Measurements from ENCODE around the gene P4HA2.

DNA sequence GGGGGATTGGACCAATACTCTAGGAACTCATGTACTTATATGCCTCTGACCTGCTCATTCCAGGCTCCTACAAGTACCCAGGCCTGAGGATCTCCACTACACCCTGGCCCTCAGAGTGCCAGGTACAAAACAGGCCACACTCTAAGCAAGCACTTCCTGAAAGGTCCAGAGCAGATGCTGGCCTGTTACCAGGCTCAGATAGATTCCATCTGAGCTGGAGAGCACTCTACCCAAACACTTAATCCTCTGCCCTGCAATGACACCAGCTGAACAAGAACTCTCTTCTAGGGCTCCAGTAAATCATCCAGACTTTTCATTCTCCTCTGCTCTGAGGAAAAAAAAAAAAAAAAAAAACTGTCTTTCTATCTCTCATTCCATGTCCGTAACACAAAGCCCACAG lies 2.9 kb downstream of the P4HA2 start:
- TF ChIP-seq, protein P1, sequence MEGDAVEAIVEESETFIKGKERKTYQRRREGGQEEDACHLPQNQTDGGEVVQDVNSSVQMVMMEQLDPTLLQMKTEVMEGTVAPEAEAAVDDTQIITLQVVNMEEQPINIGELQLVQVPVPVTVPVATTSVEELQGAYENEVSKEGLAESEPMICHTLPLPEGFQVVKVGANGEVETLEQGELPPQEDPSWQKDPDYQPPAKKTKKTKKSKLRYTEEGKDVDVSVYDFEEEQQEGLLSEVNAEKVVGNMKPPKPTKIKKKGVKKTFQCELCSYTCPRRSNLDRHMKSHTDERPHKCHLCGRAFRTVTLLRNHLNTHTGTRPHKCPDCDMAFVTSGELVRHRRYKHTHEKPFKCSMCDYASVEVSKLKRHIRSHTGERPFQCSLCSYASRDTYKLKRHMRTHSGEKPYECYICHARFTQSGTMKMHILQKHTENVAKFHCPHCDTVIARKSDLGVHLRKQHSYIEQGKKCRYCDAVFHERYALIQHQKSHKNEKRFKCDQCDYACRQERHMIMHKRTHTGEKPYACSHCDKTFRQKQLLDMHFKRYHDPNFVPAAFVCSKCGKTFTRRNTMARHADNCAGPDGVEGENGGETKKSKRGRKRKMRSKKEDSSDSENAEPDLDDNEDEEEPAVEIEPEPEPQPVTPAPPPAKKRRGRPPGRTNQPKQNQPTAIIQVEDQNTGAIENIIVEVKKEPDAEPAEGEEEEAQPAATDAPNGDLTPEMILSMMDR (IDR thresholded peaks at IDR 0.05), result no peak
- TF ChIP-seq POLR2AphosphoS5 (IDR thresholded peaks at IDR 0.05), result no peak
